ENCODE data around the gene ZNF648. TPM values are rescaled to one million over a fixed set of nuclear protein-coding genes. Genes with fewer than 3 reads are reported as not detected.

ZNF648 gene
- total RNA-seq, 2 donors from 2014 or later = 1.8 TPM; not detected in 1

- no peak for DNase-seq
- intact Hi-C loops (cut with DNase I) = no loop called here
- 76 to 77% methylated on average over 6 of the region's 6 CpGs for WGBS, 2 donors
- Histone ChIP-seq H3K27me3 (no peaks in the 10 kb centered on the region), H3K9me3 (no peaks in the 10 kb centered on the region), H3K4me1 (no peaks in the 10 kb centered on the region), H3K4me3 (no peak overlapping the region), H3K27ac (no peak overlapping the region), H3K36me3 (replicated peaks in 1 of 2; ENCODE audit: insufficient read depth in 1 of 2, low read depth in 2 of 2) (no peaks in the 10 kb centered on the region)
- ATAC-seq = no peak
- TF ChIP-seq CTCF (IDR thresholded peaks at IDR 0.05) (no peak), POLR2A (IDR thresholded peaks at IDR 0.05) (no peak)
Observed at GRCh38 chr1:182060877-182061276, 635 bp downstream of the ZNF648 start.

GRCh38 chr1:182059936-182060335 is 1.6 kb downstream of the ZNF648 start:
- intact Hi-C loops (cut with DNase I) = loop anchor here (10.0 kb wide), 1 partner anchor 585 kb away; no protein-coding TSS in a partner anchor
- 72 to 84% methylated on average over 2 of the region's 2 CpGs for WGBS, 2 donors
- H3K36me3 ChIP-seq (replicated peaks in 1 of 2; ENCODE audit: insufficient read depth in 1 of 2, low read depth in 2 of 2) = no peaks in the 10 kb centered on the region
- ATAC-seq = no peak
- H3K27ac ChIP-seq = no peak overlapping the region
- DNase-seq = no peak
- TF ChIP-seq POLR2A (IDR thresholded peaks at IDR 0.05) = no peak
- no peak for TF ChIP-seq CTCF (IDR thresholded peaks at IDR 0.05)
- no peaks in the 10 kb centered on the region for H3K9me3 ChIP-seq
- no peaks in the 10 kb centered on the region for H3K27me3 ChIP-seq
- H3K4me1 ChIP-seq = no peaks in the 10 kb centered on the region
- H3K4me3 ChIP-seq = no peak overlapping the region

GRCh38 chr1:182056601-182057366 is 4.7 kb downstream of the ZNF648 start:
- Histone ChIP-seq H3K27ac (no peak overlapping the region), H3K36me3 (replicated peaks in 1 of 2; ENCODE audit: insufficient read depth in 1 of 2, low read depth in 2 of 2) (no peaks in the 10 kb centered on the region), H3K27me3 (no peaks in the 10 kb centered on the region), H3K4me3 (no peak overlapping the region), H3K9me3 (no peaks in the 10 kb centered on the region), H3K4me1 (no peaks in the 10 kb centered on the region)
- ATAC-seq = no peak
- TF ChIP-seq CTCF (IDR thresholded peaks at IDR 0.05) (no peak), POLR2A (IDR thresholded peaks at IDR 0.05) (no peak)
- intact Hi-C loops (cut with DNase I) = loop anchor here (10.0 kb wide), 1 partner anchor 582 kb away; no protein-coding TSS in a partner anchor
- no peak for DNase-seq
- whole genome bisulfite sequencing, 2 donors = 32 to 51% methylated on average over 38 to 75 of the region's 80 CpGs

GRCh38 chr1:182054698-182055326 is 6.7 kb downstream of the ZNF648 start:
- TF ChIP-seq POLR2A (IDR thresholded peaks at IDR 0.05) (no peak), CTCF (IDR thresholded peaks at IDR 0.05) (peak in 6 of 7 experiments; percentile 17 to 42 (median 39))
- Histone ChIP-seq H3K27ac (no peak overlapping the region), H3K36me3 (replicated peaks in 1 of 2; ENCODE audit: insufficient read depth in 1 of 2, low read depth in 2 of 2) (no peaks in the 10 kb centered on the region), H3K4me1 (no peaks in the 10 kb centered on the region), H3K4me3 (no peak overlapping the region), H3K27me3 (no peaks in the 10 kb centered on the region), H3K9me3 (no peaks in the 10 kb centered on the region)
- intact Hi-C loops (cut with DNase I) = loop anchor here (10.0 kb wide), 1 partner anchor 580 kb away; no protein-coding TSS in a partner anchor
- DNase-seq (peak; percentile 34 to 50 (median 46)), ATAC-seq (no peak)
- 33 to 34% methylated on average over 4 of the region's 4 CpGs for WGBS, 2 donors
